Measurements from ENCODE around the gene FAM200C. TPM values are rescaled to one million over a fixed set of nuclear protein-coding genes. Genes with fewer than 3 reads are reported as not detected.

The FAM200C gene
- total and polyA plus RNA-seq, 8 donors: 0.29 to 7.2 (median 1.6) TPM

DNA sequence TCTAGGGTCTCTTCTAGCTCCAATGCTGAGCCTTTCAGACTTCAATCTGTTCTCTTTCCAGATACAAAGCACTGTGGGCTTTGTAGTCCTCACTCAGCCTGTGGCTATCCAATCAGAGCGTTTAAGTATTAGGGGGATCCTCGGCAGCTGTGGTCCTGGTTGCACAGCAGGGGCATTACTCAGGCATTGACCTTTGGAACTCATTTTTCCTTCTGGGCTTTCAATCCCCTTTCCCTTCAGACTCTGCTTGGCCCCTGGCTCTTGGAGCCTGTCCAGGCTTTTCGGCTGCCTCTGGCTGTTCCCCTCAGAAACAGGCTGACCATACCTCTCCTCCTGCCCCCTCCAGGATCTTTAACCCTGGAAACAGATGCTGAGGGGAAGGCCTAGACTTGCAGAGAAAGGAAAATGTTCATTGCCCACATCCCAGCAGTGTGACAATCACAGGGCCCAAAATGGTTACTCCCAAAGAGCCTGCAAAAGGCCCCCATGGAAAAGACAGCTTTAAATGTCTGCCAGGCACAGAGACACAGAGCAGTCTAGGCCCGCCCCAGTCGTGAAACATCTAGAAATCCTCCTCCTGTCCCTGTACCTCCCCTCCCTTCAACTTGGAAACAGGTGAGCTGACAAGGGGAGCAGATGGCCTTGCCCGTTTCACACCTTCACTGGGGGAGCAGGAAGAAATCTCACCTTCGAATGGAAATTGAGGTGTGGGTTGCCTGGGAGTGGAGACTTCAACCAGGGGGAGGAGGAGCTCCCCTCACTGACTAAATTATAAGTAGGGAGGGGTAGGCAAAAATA lies 43.1 kb downstream of the FAM200C start:
- peak overlapping the region in 1 of 5 donors; percentile 71 for H3K27ac ChIP-seq
- TF ChIP-seq EP300 (IDR thresholded peaks at IDR 0.05) (no peak), CTCF (IDR thresholded peaks at IDR 0.05) (no peak), POLR2AphosphoS5 (IDR thresholded peaks at IDR 0.05) (no peak), POLR2A (IDR thresholded peaks at IDR 0.05) (no peak)
- peak in 1 of 2 donors; percentile 51 for DNase-seq
- 56 to 69% (median 67%) methylated on average over 5 to 7 of the region's 7 CpGs for WGBS, 5 donors
- H3K4me3 ChIP-seq: no peak overlapping the region
- H3K36me3 ChIP-seq: no peaks in the 10 kb centered on the region
- H3K4me1 ChIP-seq: peaks cover 0 to 43% (median 20%) of the 10 kb centered on the region in 4 donors
- intact Hi-C loops (cut with DNase I; ENCODE audit: low total_unique reads): no loop called here
- H3K27me3 ChIP-seq: no peaks in the 10 kb centered on the region
- no peaks in the 10 kb centered on the region for H3K9me3 ChIP-seq

DNA sequence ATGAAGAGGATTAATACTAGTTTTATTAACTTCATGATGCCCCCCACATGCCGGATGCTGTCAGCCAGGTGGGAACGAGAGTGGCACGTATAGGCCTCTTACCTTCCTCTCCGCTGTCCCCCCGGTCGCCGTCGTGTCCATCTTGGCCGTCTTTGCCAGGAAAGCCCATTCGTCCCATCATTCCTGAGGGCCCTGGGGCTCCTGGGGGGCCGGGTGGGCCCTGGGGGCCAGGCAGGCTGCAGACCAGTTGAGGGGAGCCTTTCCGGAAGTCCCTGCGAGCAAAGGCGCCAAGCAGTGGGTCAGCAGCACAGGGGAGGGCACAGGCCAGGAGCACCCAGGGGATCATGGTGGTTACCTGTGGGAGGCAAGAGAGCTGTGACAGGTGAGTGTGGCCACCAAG lies 45.2 kb downstream of the FAM200C start:
- Histone ChIP-seq H3K9me3 (no peaks in the 10 kb centered on the region), H3K4me3 (no peak overlapping the region), H3K27me3 (no peaks in the 10 kb centered on the region), H3K4me1 (peaks cover 0 to 30% (median 15%) of the 10 kb centered on the region in 4 donors), H3K36me3 (peaks cover 0 to under 1% (median under 1%) of the 10 kb centered on the region in 4 donors), H3K27ac (no peak overlapping the region)
- 92 to 97% (median 93%) methylated on average over 14 of the region's 14 CpGs for WGBS, 5 donors
- TF ChIP-seq POLR2AphosphoS5 (IDR thresholded peaks at IDR 0.05) (no peak), CTCF (IDR thresholded peaks at IDR 0.05) (no peak), POLR2A (IDR thresholded peaks at IDR 0.05) (no peak), EP300 (IDR thresholded peaks at IDR 0.05) (no peak)
- no peak for DNase-seq
- intact Hi-C loops (cut with DNase I; ENCODE audit: low total_unique reads): no loop called here

DNA sequence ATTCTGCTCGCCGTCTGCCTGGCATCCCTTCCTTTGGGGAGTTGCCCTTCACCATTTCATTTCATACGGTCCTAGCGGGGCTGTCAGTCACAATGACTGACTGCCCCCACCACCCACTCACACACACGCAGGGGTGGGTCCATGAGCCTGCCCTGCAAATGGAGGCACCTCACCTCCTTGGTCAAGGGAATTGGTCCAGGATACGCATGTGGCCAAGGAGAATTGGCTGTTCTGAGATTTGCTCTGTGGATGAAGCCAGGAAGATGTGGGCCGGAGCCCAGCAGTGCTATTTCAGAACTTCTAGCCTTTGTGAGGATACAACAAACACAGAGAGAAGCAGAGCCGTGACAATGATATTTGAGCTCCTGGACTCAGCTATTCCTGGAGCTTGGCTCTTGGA lies 46.5 kb downstream of the FAM200C start:
- no peak overlapping the region for H3K27ac ChIP-seq
- no peak overlapping the region for H3K4me3 ChIP-seq
- intact Hi-C loops (cut with DNase I; ENCODE audit: low total_unique reads): no loop called here
- H3K9me3 ChIP-seq: no peaks in the 10 kb centered on the region
- TF ChIP-seq POLR2A (IDR thresholded peaks at IDR 0.05) (no peak), POLR2AphosphoS5 (IDR thresholded peaks at IDR 0.05) (no peak), EP300 (IDR thresholded peaks at IDR 0.05) (no peak), CTCF (IDR thresholded peaks at IDR 0.05) (no peak)
- WGBS, 5 donors: 85 to 91% (median 87%) methylated on average over 8 of the region's 8 CpGs
- peaks cover 0 to 10% (median 1%) of the 10 kb centered on the region in 4 donors for H3K36me3 ChIP-seq
- H3K27me3 ChIP-seq: no peaks in the 10 kb centered on the region
- peaks cover 0 to 17% (median 6%) of the 10 kb centered on the region in 4 donors for H3K4me1 ChIP-seq
- DNase-seq: no peak

DNA sequence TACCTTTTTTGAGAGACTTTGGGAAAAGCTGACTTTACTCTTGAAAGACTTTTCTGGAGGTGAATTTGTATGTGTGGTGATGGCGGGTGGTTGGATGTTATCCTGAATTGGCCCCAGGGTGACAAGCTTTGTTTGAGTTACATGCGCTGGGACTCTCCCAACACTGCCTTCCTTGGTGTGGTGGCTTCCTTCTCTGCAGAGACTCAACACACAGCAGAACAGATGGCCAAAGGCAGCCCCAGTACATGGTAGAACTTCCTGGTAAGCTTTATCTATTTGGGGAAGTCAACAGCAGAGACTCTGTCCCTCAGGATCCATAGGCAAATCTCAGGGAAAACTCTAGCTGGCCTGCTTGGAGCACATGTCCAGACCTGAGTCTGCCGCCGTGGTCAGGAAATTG lies 47.5 kb downstream of the FAM200C start:
- peaks cover 0 to 10% (median 1%) of the 10 kb centered on the region in 4 donors for H3K36me3 ChIP-seq
- peaks cover 0 to 9% (median 1%) of the 10 kb centered on the region in 4 donors for H3K4me1 ChIP-seq
- no peak overlapping the region for H3K27ac ChIP-seq
- TF ChIP-seq EP300 (IDR thresholded peaks at IDR 0.05): no peak
- TF ChIP-seq POLR2AphosphoS5 (IDR thresholded peaks at IDR 0.05): no peak
- no peak for TF ChIP-seq POLR2A (IDR thresholded peaks at IDR 0.05)
- no peak for TF ChIP-seq CTCF (IDR thresholded peaks at IDR 0.05)
- no peak overlapping the region for H3K4me3 ChIP-seq
- DNase-seq: no peak
- WGBS, 5 donors: 73 to 95% (median 93%) methylated on average over 4 of the region's 4 CpGs
- H3K9me3 ChIP-seq: no peaks in the 10 kb centered on the region
- intact Hi-C loops (cut with DNase I; ENCODE audit: low total_unique reads): no loop called here
- H3K27me3 ChIP-seq: no peaks in the 10 kb centered on the region
